GM12873 (cell line): Measurements from ENCODE around the gene UBXN4.

Experiments used
- TF ChIP-seq, protein P1 (sequence below): IDR thresholded peaks from 2 replicates; pipeline ENCODE4 v1.5.1; 2012; ENCODE audit warnings: low read depth, mild to moderate bottlenecking, moderate library complexity, low read length, control low read depth; ENCODE audit not compliant: insufficient read depth; ENCODE audit errors: missing control alignments

Gene UBXN4

DNA sequence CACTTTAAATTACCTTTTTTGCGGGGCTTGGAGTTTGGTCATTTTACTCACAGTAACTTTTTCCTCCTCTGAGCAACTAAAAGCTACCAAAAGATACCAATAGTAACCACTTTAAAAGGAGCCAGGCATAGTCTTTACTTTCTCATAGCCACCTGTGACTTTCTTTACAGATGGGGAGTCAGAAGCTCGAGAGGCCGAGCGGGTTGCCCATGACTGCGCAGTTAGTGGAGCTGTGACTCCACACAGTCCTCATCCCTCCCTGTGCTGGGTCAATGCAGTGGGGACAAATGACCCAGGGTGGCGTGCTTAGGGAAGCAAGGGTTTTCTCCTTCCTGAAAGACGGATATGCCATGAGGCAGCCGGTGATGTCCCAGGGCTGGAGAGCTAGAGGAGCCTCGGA lies 83.5 kb downstream of the UBXN4 start:
- TF ChIP-seq, protein P1, sequence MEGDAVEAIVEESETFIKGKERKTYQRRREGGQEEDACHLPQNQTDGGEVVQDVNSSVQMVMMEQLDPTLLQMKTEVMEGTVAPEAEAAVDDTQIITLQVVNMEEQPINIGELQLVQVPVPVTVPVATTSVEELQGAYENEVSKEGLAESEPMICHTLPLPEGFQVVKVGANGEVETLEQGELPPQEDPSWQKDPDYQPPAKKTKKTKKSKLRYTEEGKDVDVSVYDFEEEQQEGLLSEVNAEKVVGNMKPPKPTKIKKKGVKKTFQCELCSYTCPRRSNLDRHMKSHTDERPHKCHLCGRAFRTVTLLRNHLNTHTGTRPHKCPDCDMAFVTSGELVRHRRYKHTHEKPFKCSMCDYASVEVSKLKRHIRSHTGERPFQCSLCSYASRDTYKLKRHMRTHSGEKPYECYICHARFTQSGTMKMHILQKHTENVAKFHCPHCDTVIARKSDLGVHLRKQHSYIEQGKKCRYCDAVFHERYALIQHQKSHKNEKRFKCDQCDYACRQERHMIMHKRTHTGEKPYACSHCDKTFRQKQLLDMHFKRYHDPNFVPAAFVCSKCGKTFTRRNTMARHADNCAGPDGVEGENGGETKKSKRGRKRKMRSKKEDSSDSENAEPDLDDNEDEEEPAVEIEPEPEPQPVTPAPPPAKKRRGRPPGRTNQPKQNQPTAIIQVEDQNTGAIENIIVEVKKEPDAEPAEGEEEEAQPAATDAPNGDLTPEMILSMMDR = no peak

DNA sequence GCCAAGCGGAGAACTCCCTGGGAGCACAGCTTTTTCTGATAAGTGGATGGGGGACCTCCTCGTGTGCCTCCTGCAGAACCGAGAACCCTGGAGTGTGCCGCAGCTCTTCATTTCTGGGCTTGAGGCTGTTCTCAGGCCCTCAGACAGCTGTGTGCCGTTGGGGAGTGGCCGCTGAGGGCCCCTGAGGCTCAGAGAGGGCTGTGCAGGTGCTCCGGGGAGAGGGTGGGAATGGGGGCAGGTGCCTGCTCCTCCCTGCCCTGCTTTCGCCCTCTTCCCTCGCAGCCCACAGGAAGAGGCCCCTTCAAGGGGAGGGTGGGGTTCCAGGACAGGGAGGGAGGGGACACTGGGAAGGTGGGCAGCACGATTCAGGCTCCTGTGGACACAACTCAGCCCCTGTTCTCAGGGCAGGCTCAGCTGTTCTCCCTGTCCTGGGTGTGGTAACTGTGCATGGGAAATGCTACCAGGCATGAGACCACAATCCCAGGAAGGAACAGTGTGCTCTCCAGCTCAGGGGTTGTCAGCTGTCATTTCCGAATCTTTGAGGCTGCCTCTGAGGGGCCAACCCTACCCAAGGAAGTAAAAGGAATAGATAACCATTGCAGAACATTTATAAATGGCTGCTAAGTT lies 84.0 kb downstream of the UBXN4 start:
- TF ChIP-seq, protein P1 = no peak

DNA sequence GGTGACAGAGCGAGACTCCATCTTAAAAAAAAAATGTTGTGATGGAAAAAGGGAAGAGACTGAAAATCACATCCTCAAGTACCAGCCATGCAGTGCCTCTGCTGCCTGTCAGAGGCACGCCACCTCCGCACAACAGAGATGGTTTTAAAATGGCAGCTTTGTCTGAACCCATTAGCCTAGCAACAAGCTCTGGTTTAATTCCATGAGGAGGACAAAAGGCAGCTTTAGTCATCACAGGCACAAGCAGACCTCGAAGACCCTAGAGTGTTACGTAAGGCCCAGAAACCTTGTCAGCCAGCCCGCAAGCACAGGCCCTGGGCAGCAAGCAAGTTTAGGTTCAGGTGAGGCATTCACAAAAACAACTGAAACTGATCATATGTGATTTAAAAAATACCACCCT lies 84.9 kb downstream of the UBXN4 start:
- TF ChIP-seq, protein P1 = no peak

DNA sequence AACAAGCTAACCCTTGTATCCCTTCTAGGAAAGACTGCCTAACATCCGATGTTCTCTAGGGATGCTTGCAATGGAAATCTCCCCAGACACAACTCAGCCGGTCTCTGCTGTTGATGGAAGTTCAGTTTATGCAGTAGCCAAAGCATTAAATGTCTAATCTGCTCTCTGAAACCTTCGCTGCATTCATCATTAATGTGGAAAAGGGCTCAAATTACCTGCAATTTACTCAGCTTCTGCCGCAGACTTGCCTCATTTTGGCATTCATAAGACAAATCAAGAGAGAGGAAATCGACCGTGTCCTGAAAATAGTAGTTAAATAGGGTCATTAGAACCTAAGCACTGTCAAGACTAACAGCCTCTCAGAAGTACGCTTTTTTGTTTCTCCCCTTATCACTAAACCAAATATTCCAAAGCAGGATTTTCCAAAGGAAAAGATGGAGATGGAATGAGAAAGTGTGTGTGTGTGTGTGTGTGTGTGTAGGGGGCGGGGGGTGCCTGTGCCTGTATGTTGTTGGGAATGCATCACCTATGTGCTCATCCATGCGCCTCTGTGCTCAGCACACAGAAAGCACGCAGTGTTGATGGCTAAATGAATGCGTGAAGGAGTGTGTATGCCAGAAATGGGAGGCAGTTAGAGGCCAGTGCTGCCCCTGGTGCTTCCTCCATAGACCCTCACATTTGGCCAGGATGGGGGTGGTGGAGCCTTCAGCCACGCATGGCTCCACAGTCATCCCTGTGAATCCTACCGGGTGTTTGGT lies 87.9 kb downstream of the UBXN4 start:
- TF ChIP-seq, protein P1 = no peak

DNA sequence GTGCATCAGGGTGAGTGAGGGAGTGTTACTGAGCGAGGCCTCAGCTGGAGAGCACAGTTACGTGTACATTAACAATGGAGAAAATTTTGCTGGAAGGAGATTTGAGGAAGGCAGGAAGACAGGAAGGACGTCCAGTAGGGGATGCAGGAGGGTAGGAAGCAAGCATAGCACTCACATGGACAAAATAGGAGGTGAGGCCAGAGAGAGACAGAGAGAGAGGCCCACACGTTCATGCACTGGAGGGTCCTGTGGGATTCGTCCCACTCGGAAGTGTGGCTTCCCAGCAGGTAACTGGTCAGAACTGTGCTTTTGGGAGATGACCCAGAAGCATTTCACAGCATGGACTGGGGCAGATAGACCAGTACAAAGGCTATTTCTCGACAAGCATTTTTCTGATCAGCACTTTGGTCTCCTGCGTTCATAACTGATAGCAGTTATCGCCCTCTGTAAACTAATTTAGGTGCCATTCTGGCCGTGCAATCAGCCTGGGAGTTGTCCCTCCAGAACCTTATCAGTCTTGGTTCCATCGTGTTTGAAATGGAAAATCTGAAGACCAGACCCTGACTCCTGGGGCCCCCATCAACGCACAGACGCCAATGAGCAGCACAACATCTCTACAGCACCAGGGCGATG lies 89.6 kb downstream of the UBXN4 start:
- TF ChIP-seq, protein P1 = no peak

DNA sequence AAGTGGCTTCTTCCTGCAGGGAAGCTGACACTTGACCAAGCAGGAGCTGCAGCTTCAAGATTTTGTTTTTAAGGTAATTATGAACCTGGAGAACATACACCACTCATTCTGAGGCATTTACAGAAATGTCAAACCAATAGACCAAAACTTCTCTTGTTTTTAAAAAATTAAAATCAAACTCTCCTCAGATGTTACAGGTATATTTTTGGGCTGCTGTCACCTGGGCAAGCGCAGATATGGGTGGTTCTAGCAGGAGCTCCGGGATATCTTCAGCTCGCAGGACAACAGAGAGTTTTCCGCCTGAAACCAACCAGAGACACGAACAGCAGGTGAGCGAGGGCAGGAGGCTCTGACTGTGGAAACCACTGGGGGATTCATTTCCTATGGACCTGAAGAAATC lies 91.2 kb downstream of the UBXN4 start:
- TF ChIP-seq, protein P1 = no peak
